A172 (cell line): ENCODE data around the gene KLHL6. TPM values are rescaled to one million over a fixed set of nuclear protein-coding genes. Genes with fewer than 3 reads are reported as not detected.
"Not testable (repeated sequence)": the region's sequence is repeated elsewhere in the genome, so short reads cannot be mapped to it uniquely, and the experiment has no call there.

Experiments used
- DNase-seq: peaks from one replicate; pipeline ENCODE4 v3.0.0-alpha.2; 2015; ENCODE audit warnings: low spot score
- total RNA-seq: library from RNA; depleted of rRNA; stranded (reverse); fragments of >200 nt; shearing (Covaris generic); gene quantifications from 2 replicates; pipeline ENCODE4 v1.2.3, GENCODE V29; 2014; rRNA removed

Gene KLHL6
- total RNA-seq, result not detected in 2 replicates

- no peak for DNase-seq
These were observed at the start of gene KLHL6 for GRCh38 chr3:183555541-183556081. KLHL6 (minus strand) TSS chr3:183555706; CDS start chr3:183555653, 53 bp downstream.

DNA sequence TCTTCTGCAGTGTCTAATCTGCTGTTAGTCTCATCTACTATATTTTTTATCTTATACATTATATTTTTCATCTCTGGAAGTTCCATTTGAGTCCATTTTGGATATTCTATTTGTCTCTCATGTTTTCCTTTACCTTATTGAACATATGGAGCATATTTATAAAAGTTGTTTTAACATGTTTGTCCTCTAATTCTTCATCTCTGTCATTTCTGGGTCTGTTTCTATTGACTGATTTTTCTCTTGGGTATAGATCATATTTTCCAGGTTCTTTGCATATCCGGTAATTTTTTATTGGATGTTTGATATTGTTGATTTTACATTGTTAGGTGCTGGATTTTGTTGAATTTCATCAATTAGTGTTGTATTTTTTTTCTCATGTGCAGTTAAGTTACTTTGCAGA, 42.5 kb upstream of the KLHL6 start:
- no peak for DNase-seq

DNA sequence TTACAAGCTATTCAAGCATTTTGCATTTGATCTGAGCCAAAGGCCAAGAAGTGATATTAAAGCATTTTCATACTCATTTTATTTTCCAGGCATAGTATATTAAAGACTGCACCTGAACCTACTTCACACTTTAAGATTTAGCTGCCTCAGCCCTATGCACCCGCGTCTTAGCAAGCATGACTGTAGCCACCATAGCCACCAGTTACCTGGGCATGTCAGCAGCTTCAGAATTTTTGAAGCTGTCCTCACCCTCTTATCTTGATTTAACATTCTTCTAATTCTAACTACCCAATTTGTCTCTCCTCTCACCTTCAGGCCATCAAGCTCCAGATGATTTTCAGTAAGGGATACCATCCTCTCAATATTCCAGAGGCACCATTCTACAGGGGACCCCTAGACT, 39.1 kb upstream of the KLHL6 start:
- DNase-seq, result no peak

GRCh38 chr3:183592821-183593220, 37.3 kb upstream of the KLHL6 start:
- DNase-seq, result no peak

DNA sequence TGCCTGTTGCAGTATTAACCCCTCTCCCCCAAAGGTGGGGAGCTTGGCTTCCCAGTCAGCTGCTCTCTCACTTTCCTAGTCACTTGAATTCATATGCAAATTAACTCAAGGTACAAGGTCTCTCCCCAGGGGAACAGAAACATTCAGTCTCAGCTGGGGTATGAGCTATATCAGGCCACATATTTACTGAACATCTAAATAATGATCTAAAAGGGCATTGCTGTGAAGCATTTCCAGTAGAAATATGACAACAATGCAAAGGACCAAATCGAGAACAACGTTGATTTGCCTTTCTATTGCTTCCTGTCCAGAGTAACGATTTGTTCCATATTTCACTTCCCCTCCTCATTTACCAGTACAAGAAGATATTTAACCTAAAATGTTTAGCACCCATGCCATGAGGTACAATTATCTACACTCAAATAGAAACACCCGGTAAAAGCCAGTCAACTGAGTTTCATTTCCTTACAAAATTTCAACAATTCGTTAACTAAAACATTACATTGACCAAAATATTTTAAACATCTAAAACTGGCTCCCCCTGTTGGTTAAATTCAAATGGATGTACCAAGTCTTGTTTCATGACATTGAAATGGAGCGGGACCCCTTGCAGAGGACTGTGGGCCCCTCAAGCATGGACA, 36.5 kb upstream of the KLHL6 start:
- no peak for DNase-seq

DNA sequence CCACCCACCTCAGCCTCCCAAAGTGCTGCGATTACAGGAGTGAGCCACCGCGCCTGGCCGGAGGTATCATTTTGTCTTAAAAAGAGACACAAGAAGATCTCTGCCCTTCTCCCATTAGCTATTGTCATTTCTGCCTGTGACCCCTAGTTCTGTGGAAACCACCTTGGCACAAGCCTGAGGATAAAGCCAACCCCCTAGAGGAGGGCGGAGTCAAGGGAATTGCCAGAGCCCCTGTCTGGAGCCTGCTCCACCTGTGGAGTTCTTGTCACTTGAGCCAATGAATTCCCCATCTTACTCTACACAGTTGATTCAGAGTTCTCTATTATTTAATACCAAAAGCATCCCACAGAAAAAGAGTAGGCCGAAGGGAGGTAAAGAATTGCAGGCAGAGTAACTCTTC, 34.9 kb upstream of the KLHL6 start:
- no peak for DNase-seq

DNA sequence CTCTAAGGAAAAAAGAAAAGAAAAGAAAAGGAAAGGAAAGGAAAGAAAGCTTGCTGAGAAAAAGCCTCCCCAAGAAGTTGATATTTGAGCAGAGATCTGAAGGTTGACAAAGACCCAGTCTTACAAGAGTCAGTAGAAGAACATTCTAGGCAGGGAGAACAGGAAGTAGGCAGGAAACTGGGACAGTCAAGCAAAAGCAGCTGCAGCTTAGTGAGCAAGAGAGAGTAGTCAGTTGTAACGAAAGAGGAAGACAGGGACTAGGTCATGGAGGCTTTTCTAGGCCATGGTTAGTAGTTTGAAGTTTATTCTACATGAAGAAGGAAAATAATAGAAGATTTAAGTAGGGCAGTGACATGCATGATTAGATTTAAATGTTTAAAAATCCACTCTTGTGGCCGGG, 31.8 kb upstream of the KLHL6 start:
- DNase-seq, result no peak

GRCh38 chr3:183586477-183586876, 31.0 kb upstream of the KLHL6 start:
- DNase-seq, result no peak

DNA sequence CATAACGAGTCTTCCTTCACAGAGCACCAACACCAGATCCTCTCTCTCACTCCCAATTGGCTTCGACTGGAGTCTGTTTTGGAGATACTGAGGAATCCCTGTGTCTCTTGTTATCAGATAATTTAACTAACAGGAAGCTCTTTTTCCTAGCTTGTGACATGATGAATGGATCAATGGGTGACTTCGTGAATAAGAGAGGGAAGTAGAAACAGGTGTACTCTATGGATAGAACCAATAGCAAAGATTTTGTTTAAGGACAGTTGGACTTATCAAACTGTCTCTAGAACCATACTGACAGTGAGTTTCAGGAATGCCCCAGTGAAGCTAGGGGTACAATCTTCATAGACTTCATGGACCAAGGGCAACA, 29.4 kb upstream of the KLHL6 start:
- DNase-seq, result no peak

- DNase-seq, result no peak
These were observed 28.9 kb upstream of the KLHL6 start for GRCh38 chr3:183584246-183584913.

DNA sequence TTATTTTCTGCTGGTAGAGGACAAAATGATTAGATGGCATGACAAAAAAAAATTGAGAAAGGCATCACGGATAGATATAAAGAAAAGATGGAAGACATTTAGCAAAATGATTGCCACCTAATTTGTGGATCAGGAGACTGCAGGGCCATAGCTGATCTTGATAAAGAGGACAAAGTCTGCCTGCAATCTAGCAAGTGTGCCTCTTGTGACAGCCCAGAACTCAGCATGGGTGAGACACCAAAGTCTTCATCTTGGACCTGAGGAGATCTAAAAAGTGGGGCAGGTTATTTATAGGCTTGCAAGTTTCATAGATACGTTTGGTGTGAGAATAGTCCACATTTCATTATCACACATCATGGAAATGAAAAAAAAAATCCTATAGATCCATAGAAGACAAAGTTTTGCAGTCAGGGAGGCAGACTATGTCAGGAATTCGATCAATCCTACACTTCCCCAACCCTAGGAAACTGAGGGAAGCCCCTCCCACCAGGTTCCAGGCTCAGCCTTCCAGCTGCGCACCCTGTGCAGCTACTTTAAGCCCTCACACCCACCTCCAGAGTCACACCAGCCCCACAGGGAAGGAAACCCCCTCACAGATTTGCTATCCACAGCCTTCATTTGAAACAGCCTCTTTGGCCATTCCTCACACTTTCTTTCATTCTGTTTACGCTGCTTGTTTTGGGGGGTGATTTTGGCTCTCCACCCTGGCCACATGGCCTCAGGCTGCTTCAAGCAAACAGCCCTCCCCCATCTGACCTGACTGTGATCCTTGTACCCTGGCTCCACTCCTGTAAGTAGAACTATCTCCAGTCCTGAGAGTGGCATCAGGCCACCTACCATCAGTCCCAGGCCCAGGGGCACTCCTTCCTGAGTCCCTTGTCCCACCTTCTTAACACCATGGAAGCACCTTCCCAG, 28.1 kb upstream of the KLHL6 start:
- DNase-seq, result no peak

DNA sequence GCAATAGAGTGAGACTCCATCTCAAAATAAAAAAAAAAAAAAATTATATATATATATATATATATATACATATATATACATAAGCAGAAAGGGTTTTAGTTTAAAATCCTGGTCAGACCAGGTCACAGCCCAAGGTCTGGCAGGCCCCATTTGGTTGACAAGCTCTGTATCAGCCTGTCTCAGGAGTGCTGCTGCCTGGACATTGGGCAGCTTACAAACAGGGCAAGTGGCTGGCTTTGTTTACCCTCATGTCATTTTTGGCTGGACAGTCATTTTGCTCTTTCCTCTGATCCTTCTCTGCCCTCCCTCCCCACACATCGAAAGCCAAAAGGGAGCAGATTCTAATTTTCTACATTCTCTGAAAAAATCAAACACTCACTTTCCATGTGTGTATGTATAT, 26.7 kb upstream of the KLHL6 start:
- no peak for DNase-seq

DNA sequence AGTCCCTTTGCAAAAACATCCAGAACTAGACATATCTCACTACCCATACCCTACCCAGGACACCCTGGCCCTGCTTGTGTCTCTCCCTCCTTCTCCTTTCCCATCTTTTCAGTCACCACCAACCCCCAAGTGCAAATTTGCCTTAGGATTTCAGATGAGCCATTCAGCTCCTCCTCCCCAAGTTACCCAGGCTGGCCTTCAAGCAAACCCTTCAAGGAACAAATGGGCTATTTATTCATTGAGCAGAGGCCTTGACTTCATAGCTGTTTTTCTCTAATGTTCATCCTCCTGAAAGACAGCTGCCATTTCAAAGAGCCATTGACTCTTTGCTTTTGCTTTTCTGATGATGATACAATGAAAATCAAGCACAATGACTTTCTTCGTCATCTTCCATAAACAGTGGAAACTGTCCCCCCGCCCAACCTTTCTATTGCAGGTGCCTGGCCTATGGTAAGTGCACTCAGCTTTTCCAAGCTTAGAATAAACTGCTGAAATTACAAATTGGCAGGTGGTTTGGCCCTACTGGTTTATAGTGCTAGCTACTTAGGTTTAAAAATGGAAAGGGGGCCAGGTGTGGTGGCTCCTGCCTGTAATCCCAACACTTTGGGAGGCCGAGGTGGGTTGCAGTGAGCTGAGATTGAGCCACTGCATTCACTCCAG, 26.1 kb upstream of the KLHL6 start:
- DNase-seq, result no peak

DNA sequence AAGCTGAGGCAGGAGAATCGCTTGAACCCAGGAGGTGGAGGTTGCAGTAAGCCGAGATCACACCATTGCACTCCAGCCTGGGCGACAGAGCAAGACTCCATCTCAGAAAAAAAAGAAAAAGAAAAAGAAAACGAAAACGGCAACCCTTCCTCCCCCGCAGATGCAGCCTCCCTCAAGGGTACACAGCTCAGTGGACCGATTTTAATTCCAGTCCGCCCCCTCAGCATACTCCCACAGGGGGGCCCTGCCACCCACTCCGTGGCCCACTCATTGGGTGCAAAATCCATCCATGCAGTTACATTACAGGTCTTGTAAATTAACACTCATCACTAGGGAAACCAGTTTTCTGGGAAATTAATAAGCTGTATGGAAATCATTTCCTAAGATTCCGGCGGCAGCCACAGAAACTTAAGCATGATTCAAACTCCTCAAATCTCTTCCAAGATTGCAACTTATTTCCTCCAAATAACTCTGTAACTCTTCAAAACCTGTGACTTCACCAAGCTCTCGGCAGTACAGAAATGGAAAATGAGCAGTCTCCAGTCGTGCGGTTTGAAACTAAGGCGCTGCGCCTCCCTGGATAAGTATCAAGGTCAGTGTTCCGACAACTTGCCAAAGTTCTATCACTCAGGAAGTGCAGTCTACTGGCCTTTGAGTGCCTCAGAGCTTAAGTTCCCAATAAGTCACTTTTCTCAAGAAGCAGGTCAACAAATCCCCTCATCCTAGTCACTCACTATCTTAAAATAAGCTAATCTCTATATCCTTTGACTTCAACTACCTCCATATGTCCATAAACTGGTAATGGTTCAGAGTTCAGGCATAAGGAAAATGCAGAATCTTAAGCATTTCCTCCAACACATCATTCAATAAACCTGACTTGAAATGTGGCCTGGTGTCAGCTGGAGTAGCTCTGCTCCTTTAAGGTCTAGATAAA, 24.7 kb upstream of the KLHL6 start:
- no peak for DNase-seq

DNA sequence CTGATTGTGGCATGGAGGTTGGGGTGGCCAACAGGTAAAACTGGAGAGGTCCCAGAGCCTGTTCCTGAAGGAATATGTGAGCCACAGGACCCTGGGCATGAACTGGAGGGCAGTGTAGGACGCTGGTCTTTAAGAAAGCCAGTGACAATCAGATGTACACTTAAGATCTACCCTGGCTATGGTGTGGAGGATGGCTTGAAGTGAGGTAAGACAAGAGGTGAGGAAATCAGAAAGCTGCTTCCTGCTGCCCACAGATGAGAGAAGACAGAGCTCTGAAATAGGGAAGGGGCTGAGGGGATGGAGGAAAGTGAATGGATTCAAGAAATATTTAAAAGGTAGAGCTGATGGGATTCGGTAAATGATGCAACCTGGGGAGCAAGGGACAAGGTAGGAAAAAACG, 22.7 kb upstream of the KLHL6 start:
- DNase-seq, result no peak

DNA sequence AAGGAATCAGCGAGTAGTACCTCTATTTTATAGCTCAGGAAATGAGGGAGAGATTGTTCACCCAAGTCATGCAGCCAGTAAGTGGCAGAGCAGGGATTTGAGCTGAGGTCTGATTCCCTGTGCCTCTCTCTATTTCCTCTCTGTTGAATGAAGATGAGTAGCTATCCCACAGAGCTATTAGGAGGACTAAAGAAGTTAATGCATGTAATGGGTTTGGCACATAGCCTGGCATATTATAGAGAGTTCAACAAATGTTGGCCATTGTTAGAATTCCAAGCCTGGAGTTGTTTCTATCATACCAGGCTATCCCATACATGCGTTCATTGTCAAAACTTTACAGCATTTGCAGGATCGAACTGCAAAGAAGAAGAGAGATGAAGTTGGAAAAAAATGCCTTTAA, 21.8 kb upstream of the KLHL6 start:
- DNase-seq, result no peak

GRCh38 chr3:183576487-183577107, 21.1 kb upstream of the KLHL6 start:
- DNase-seq, result peak; percentile 24

- no peak for DNase-seq
These were observed 17.4 kb upstream of the KLHL6 start for GRCh38 chr3:183572935-183573334.

DNA sequence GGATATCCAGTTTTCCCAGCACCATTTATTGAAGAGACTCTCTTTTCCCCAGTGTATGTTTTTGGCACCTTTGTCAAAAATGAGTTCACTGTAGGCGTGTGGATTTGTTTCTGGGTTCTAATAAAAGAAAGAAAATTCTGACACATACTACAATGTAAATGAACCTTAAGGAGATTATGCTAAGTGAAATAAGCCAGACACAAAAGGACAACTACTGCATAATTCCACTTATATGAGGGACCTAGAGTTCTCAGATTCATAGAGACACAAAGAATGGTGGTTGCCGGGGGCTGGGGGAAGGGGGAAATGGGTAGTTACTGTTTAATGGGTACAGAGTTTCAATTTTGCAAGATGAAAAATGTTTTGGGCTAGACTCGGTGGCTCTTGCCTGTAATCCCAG, 14.7 kb upstream of the KLHL6 start:
- DNase-seq, result not testable (repeated sequence)

- no peak for DNase-seq
These were observed 11.4 kb upstream of the KLHL6 start for GRCh38 chr3:183566880-183567279.
